Motor neuron (in vitro differentiated cells): Measurements from ENCODE around the gene KRT81. TPM values are rescaled to one million over a fixed set of nuclear protein-coding genes. Genes with fewer than 3 reads are reported as not detected.

Experiments used
- ATAC-seq, 8 experiments: fragments of 200-7000 bp; cut with Tn5 transposase; replicated peaks in 6 of 8; 2 replicates each; pipeline ENCODE4 v1.8.0; 2021; ENCODE audit warnings: mild to moderate bottlenecking in 8 of 8, moderate library complexity in 8 of 8
- H3K27ac ChIP-seq, 2 donors: fragments of 250-450 bp; sonication (Bioruptor Pico); 2 replicates each; pipeline ENCODE4 v1.9.0; 2021; ENCODE audit warnings: antibody characterized with exemption in 2 of 2, mild to moderate bottlenecking in 2 of 2, moderate library complexity in 1 of 2
- H3K4me1 ChIP-seq, 2 donors: fragments of 250-450 bp; sonication (Bioruptor Pico); replicated peaks in 1 of 2; 2 replicates each; pipeline ENCODE4 v1.6.1; 2021; ENCODE audit warnings: antibody characterized with exemption in 2 of 2, mild to moderate bottlenecking in 2 of 2, moderate library complexity in 1 of 2
- H3K4me3 ChIP-seq, 5 donors: fragments of 250-450 bp; sonication (Bioruptor Pico); 2 replicates each; pipeline ENCODE4 v1.9.0; 2021; ENCODE audit warnings: antibody characterized with exemption in 5 of 5, mild to moderate bottlenecking in 5 of 5, moderate library complexity in 4 of 5
- WGBS, 10 experiments: fragments of 450-650 bp; shearing (Covaris generic); methylation state at CpG; one replicate each; pipeline ENCODE4 v1.0.0; 2022; 5-methylcytosine and 5-hydroxymethylcytosine counted together
- in situ Hi-C, 9 experiments: fragments of 400-800 bp; cut with MboI; loops; one replicate each; pipeline ENCODE4 v1.15.0; 2021; ENCODE audit warnings: low sequenced_read_pairs in 9 of 9, low pct_unique_long_range_greater_than_20kb in 2 of 9; ENCODE audit not compliant: unreplicated experiment in 9 of 9
- total RNA-seq, 8 experiments: library from RNA; unstranded; fragments of 300-600 nt; gene quantifications; 2 replicates each; pipeline versions ENCODE4 v1.2.3 to v1.2.4, GENCODE V29; 2022

KRT81 gene
- total RNA-seq, 8 experiments from 2014 or later, result 0.49 to 0.58 TPM; not detected in 6

DNA sequence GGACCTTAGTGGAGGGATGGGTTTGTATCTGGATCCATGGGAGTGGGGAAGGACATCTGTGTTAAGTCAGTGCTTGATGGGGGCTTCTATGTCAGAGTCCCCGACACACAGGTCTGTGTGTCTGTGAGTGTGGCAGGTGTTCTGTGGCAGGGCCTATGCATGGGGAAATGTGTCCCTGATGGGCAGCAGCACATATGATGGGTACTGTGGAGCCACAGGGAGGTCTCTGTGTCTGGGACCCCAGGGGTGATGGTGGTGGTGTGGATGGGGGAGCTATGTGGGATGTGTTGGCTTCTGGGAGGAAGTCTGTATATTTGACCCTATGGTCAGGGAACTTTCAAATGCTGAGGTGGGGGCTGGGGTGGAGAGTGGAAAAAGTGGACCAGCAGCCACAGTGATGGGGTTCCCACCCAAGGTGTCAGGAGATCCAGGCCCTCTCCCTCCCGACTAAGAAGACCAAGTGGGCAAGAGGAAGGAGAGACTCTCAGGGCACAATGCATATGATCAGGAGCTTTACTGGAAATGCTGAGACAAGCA lies 41.8 kb downstream of the KRT81 start:
- H3K4me3 ChIP-seq, result no peak overlapping the region
- H3K4me1 ChIP-seq, result no peaks in the 10 kb centered on the region
- in situ Hi-C loops, result no loop called here
- ATAC-seq, result no peak
- no peak overlapping the region for H3K27ac ChIP-seq
- 60 to 80% methylated on average over 1 of the region's 2 CpGs; no CpG with 5 or more reads in 8 of the 10 experiments for WGBS, 10 experiments

DNA sequence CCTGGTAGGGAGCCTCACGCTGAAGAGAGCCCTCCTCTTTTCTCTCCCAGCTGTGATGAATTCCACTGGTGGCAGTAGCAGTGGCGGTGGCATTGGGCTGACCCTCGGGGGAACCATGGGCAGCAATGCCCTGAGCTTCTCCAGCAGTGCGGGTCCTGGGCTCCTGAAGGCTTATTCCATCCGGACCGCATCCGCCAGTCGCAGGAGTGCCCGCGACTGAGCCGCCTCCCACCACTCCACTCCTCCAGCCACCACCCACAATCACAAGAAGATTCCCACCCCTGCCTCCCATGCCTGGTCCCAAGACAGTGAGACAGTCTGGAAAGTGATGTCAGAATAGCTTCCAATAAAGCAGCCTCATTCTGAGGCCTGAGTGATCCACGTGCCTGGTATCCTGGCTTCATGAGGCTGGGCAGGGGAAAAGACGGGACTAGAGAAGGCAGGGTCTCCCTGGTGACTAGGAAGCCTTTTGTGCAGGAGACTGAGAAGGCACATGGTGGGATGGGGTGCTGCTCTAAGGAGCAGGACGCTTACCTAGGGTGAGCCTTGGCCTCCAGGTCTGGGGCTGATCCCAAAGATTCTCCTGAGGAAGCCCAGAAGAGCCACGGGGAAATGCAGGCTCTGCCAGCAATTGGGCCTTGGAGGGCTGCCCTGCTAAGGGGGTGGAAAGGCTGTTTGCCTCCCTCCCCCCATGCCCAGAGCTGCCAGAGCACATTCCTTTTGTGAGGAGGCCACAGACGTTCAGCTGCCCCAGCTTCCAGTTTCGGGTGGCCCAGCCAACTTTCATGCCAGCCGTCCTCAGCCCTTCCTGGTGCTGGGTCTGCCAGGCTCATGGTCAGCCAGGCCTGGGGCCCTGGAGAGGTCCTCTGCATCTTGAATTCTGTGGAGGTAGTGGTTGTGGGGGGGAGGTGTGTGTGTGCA lies 42.5 kb downstream of the KRT81 start:
- no peak overlapping the region for H3K4me3 ChIP-seq
- peak in 4 of 8 experiments; percentile 19 to 61 (median 41) for ATAC-seq
- in situ Hi-C loops, result no loop called here
- H3K4me1 ChIP-seq, result no peaks in the 10 kb centered on the region
- H3K27ac ChIP-seq, result no peak overlapping the region
- WGBS, 10 experiments, result 20 to 100% (median 75%) methylated on average over 1 to 7 of the region's 18 CpGs; no CpG with 5 or more reads in 5 of the 10 experiments

DNA sequence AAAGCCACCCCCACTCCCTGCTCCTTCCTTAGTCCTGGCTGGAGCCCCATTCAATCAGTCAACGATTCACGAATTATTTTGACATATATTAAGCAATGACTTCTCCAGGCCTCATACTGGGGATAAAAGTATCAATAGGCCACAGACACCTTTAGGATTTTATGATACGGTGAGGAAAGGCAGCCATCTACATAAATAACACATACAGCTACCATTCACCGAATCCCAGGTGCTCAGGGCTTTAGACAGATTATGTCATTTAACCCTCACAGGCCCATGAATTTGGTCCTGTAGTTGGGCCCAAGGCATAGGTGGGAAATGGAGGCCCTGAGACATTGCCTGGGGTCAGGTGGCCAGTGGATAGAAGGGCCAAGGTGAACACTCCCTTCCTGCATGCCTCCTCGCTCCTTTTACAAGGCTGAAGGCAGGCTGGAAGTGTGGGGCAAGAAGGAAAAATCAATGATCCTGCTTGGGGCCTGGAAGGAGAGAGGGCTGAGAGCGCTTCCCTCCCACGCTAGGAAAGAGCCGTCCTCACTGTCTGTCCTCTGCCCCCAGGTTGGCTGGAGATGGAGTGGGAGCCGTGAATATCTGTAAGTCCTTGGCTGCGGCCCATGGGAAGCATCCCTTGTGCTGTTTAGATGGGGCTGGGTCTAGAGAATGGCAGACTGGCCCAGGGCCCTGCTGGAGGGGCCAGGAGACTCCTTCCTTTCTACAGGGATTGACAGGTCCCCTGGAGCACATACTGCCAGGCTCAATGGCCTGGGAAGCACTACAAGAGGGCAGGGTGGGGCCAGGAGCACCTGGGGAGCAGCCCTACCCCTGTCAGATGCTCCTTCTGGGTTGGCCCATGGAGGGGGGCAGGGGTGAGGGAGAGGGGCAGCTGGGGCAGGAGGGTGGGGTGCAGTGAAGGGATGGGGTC lies 43.5 kb downstream of the KRT81 start:
- ATAC-seq, result peak in 1 of 8 experiments; percentile 3
- 18 to 100% (median 60%) methylated on average over 1 to 10 of the region's 10 CpGs; no CpG with 5 or more reads in 2 of the 10 experiments for WGBS, 10 experiments
- Histone ChIP-seq H3K4me1 (no peaks in the 10 kb centered on the region), H3K4me3 (no peak overlapping the region), H3K27ac (no peak overlapping the region)
- in situ Hi-C loops, result no loop called here

DNA sequence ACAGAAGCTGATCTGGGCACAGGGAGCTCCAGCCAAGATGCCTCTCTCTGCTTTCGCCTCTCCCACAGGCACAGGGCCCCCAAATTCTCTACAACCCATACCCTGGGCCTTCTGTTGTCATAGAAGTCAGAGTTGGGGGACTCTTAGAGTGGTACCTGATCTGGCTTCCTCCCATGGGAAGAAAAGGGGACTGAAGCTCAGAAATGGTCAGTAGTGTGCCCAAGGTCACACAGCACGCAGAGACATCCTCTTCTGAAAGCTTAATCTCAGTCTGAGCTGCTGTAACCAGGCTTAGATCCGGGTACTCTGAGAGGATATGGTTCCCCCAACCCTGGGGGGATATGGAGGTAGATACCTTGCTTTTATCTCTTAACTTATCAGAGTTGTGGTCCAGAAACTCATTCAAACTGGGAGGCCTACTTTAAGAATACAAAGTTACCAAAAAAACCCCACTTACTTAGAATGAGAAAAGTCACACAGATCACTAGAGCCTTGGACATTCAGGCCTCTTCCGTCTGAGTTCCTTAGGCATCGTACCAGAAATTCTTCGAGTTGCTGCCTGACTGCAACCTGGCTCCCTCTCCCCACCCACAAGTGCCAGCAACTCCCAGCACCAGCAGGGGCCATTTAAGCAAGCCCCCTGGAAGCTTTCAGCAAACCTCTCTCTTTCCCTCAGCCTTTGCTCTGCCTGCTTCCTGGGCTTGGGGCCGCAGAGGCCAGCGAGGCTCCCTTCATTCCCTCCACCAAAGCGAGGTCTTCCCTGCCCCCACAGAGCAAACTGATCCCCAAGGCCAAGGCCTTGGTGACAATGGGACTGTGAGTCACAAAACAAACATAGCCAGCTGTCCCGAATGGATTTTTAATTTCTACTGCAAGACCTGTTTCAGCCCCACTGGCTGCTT lies 44.4 kb downstream of the KRT81 start:
- WGBS, 10 experiments, result 0 to 67% (median 29%) methylated on average over 1 to 7 of the region's 10 CpGs; no CpG with 5 or more reads in 1 of the 10 experiments
- peak in 5 of 8 experiments; percentile 50 to 76 (median 69) for ATAC-seq

DNA sequence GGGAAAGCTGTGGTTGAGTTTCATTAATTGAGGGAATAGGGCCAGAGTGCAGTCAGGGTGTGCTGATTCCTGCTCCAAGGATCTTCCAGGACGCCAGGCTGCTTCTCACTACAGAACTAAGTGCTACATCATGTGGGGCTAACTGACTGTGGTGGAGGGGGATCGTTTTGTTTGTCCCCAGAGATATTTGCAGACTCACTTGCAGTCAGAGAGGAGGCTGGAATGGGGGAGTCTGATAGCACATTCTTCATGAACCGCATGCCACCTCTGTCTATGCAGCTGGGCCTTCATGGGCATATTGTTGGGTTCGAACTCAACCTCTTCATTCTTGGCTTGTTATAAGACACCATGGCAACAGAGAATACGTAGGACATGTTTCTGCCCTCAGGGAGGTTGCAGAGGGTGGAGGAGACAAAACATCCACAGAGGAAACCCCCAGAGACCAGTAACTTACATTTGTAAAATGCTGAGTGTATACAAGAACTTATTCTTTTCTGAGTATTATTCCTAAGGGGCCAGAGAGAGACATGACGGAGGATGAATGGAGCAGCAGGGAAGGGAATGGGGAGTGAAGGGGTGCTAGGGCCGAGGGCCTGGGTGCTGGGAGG lies 45.3 kb downstream of the KRT81 start:
- ATAC-seq, result peak in 2 of 8 experiments; percentile 4
- 40 to 90% (median 57%) methylated on average over 1 to 5 of the region's 7 CpGs; no CpG with 5 or more reads in 1 of the 10 experiments for WGBS, 10 experiments
- H3K4me1 ChIP-seq, result no peaks in the 10 kb centered on the region
- in situ Hi-C loops, result no loop called here
- no peak overlapping the region for H3K4me3 ChIP-seq
- H3K27ac ChIP-seq, result no peak overlapping the region

More for the DNA sequence above, 44.4 kb downstream of the KRT81 start:
- Histone ChIP-seq H3K27ac (no peak overlapping the region), H3K4me1 (no peaks in the 10 kb centered on the region), H3K4me3 (no peak overlapping the region)
- in situ Hi-C loops, result no loop called here

DNA sequence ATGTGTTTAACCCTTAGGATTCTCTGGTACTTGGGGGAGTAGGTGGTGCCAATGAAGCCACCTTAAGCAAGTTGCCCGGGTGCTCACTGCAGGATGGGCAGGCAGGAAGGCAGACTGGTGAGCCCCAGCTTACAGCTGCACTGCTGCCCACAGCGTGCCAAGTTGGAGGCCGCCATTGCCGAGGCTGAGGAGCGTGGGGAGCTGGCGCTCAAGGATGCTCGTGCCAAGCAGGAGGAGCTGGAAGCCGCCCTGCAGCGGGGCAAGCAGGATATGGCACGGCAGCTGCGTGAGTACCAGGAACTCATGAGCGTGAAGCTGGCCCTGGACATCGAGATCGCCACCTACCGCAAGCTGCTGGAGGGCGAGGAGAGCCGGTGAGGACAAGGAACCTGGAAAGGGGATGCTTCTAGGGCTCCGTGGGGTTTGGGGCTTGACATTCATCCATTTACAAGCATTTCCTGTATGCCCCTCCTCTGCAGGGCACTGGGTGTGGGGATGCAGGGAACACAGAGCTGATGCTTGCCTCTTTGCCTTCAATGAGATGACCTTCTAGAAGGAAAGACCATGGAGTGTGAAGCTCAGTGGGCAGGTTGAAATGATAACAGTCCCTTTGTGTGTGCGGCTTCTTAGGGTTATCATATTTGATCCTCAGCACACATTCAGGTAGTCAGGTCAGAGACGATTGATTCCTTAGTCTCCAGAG lies 45.9 kb downstream of the KRT81 start:
- Histone ChIP-seq H3K27ac (no peak overlapping the region), H3K4me1 (no peaks in the 10 kb centered on the region), H3K4me3 (no peak overlapping the region)
- 80 to 100% (median 90%) methylated on average over 1 to 8 of the region's 20 CpGs; no CpG with 5 or more reads in 3 of the 10 experiments for WGBS, 10 experiments
- in situ Hi-C loops, result no loop called here
- ATAC-seq, result no peak

DNA sequence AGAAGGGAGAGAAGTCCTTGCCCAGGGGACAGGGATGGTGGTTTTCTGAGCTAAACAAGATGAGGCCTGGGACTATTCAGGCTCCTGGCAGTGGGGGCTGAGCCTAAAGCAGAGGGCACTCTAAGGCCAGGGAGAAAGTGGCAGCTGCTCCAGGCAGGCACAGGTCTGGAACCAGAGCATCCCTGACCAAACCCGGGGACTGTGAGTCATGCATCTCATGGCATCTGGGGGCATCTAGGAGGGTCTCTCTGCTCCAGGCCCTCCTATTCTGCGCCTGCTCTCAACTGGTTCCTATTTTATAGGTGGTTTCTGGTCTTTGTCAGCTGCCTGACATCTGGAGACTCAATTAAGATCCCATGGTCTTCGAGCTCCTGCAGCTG lies 46.7 kb downstream of the KRT81 start:
- no peaks in the 10 kb centered on the region for H3K4me1 ChIP-seq
- WGBS, 10 experiments, result no CpG with 5 or more reads among the region's 3 CpGs
- in situ Hi-C loops, result no loop called here
- no peak overlapping the region for H3K27ac ChIP-seq
- ATAC-seq, result no peak
- H3K4me3 ChIP-seq, result no peak overlapping the region

DNA sequence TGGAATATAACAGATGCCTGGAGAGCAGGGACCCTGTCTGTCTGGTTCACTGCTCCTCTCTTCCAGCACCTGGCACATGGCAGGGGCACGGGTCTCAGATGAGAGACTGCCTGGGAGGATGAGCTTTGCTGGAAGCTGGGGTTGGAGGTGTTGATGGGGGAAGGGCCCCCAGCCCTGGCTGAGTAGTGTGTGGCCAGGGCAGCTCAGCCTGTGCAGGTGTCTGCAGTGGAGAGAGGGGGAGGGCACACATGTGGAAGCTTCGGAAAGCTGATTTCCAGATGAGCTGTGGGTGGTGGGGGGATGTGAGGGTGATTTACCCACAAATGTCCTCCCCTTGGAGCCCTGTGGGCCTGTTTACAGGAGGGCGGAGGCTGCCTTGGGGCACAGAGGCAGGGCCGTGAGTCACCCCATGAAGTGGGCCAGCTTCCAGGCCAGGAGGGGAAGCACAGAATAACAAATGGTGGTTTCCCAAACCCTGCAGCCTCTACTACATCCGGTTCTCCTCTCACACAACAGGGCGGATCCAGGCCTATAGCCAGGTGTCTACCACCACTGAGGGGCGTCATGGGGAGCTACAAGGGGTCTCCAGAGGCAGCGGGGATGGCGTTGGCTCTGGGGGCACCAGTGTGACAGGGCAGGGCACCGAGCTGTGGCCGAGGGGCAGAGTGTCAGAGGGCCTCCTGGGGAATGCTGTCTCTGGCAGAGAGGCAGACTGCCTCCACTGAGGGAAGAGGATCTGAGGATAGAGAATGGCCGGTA lies 47.3 kb downstream of the KRT81 start:
- peak; percentile 18 to 96 (median 38) for ATAC-seq
- no peaks in the 10 kb centered on the region for H3K4me1 ChIP-seq
- no peak overlapping the region for H3K4me3 ChIP-seq
- H3K27ac ChIP-seq, result no peak overlapping the region
- in situ Hi-C loops, result no loop called here
- WGBS, 10 experiments, result 0% methylated on average over 1 of the region's 12 CpGs; no CpG with 5 or more reads in 9 of the 10 experiments

DNA sequence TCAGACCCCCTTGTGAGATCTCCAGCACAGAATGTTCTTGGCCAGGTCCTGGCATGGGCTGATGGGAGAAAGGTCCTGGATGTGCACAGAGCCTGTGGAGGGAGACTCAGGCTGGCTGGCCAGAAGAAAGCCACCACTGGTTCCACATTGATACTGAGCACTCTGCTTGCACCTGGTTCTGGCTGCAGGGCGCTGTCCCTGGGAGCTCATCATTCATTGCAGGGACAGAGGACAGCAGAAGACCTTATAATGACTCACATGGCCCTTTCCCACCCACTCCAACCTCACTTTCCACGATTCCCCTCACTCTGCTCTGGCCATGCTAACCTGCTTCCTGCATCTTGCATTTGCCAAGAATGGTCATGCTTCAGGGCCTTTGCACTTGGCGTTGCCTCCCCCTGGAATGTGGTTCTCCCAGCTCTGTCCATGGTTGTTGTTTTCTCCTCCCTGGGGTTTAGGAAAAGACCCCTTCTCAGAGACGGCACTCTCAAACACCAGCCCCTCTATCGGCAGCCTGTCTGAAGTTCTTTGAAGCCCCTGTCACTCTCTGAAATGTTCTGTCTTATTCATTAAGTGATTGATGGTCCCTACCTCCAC lies 48.0 kb downstream of the KRT81 start:
- in situ Hi-C loops, result no loop called here
- ATAC-seq, result peak in 3 of 8 experiments; percentile 19 to 46 (median 19)
- WGBS, 10 experiments, result 10 to 80% (median 44%) methylated on average over 1 to 5 of the region's 5 CpGs; no CpG with 5 or more reads in 4 of the 10 experiments
- H3K27ac ChIP-seq, result no peak overlapping the region
- no peaks in the 10 kb centered on the region for H3K4me1 ChIP-seq
- no peak overlapping the region for H3K4me3 ChIP-seq

DNA sequence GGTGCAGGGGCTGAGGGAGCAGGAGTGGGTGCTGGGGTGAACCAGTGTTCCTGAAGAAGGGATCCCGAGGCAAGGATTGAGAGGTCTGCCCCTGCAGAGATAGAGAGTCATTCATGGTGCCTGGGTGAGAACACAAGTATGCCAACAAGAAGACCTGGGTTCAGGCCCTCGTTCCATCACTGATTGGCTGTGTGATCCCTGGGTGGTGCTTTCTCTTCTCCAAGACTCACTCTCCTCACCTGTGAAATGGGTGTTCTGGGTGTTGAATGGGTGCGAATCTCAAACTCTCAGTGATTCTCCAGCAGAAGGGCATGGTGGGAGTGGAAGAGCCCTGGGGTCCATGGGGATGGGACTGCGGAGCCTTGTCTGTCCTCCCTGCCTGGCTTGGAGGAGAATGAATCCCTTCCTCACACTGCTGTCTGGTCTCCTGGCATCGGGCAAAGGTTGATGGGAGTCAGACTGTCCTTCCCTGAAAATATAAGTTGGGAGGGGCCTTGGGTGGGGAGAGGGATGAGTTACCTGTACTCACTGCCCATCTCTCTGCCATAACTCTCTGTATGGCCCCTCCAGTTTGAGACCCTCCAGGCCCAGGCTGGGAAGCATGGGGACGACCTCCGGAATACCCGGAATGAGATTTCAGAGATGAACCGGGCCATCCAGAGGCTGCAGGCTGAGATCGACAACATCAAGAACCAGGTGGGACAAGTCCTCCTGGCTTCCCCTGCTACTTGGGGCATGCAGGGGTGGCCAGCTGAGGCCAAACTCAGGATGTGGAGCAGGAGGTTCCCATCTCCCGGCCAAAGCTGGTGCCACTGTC lies 48.7 kb downstream of the KRT81 start:
- no peak for ATAC-seq
- 60 to 100% (median 93%) methylated on average over 1 to 5 of the region's 11 CpGs; no CpG with 5 or more reads in 3 of the 10 experiments for WGBS, 10 experiments
- Histone ChIP-seq H3K27ac (no peak overlapping the region), H3K4me3 (no peak overlapping the region), H3K4me1 (no peaks in the 10 kb centered on the region)
- in situ Hi-C loops, result no loop called here
